ENCODE measurements around the gene HS6ST1. TPM values are rescaled to one million over a fixed set of nuclear protein-coding genes. Genes with fewer than 3 reads are reported as not detected.

The HS6ST1 gene
- total RNA-seq, 4 donors from 2014 or later = 44.6 to 63.3 (median 53.5) TPM

- intact Hi-C loops (cut with DNase I; ENCODE audit: low total_unique reads) (no loop called here), in situ Hi-C loops (cut with MboI; ENCODE audit: low sequenced_read_pairs in 4 of 4) (no loop called here)
- H3K4me3 ChIP-seq = no peak overlapping the region
- H3K36me3 ChIP-seq = peaks cover 0 to 7% of the 10 kb centered on the region in 2 donors
- H3K27me3 ChIP-seq = no peaks in the 10 kb centered on the region
- ATAC-seq (no peak), DNase-seq (no peak)
- peaks cover 13 to 14% of the 10 kb centered on the region in 2 donors for H3K4me1 ChIP-seq
- TF ChIP-seq CTCF (IDR thresholded peaks at IDR 0.05 in 4 of 5, conservative IDR thresholded peaks at IDR 0.05 in 1 of 5) = no peak
- no peak for TF ChIP-seq POLR2A (IDR thresholded peaks at IDR 0.05)
- H3K27ac ChIP-seq = no peak overlapping the region
- H3K9me3 ChIP-seq = no peaks in the 10 kb centered on the region
Measured at GRCh38 chr2:128276878-128277675, 41.6 kb downstream of the HS6ST1 start.

- ATAC-seq (no peak), DNase-seq (no peak)
- in situ Hi-C loops (cut with MboI; ENCODE audit: low sequenced_read_pairs in 4 of 4) (no loop called here), intact Hi-C loops (cut with DNase I; ENCODE audit: low total_unique reads) (no loop called here)
- TF ChIP-seq POLR2A (IDR thresholded peaks at IDR 0.05) (no peak), CTCF (IDR thresholded peaks at IDR 0.05 in 4 of 5, conservative IDR thresholded peaks at IDR 0.05 in 1 of 5) (no peak)
- Histone ChIP-seq H3K4me3 (no peak overlapping the region), H3K27ac (no peak overlapping the region), H3K27me3 (no peaks in the 10 kb centered on the region), H3K4me1 (no peaks in the 10 kb centered on the region), H3K36me3 (peaks cover 0 to 7% of the 10 kb centered on the region in 2 donors), H3K9me3 (no peaks in the 10 kb centered on the region)
Measured at GRCh38 chr2:128275498-128276045, 43.1 kb downstream of the HS6ST1 start.

- H3K4me3 ChIP-seq = no peak overlapping the region
- H3K36me3 ChIP-seq = peaks cover 0 to 7% of the 10 kb centered on the region in 2 donors
- TF ChIP-seq POLR2A (IDR thresholded peaks at IDR 0.05) = no peak
- TF ChIP-seq CTCF (IDR thresholded peaks at IDR 0.05 in 4 of 5, conservative IDR thresholded peaks at IDR 0.05 in 1 of 5) = no peak
- ATAC-seq = no peak
- no peaks in the 10 kb centered on the region for H3K27me3 ChIP-seq
- intact Hi-C loops (cut with DNase I; ENCODE audit: low total_unique reads) (no loop called here), in situ Hi-C loops (cut with MboI; ENCODE audit: low sequenced_read_pairs in 4 of 4) (no loop called here)
- H3K9me3 ChIP-seq = no peaks in the 10 kb centered on the region
- DNase-seq = no peak
- no peak overlapping the region for H3K27ac ChIP-seq
- no peaks in the 10 kb centered on the region for H3K4me1 ChIP-seq
Measured at GRCh38 chr2:128274218-128274617, 44.5 kb downstream of the HS6ST1 start.

- H3K4me1 ChIP-seq = no peaks in the 10 kb centered on the region
- no peak overlapping the region for H3K27ac ChIP-seq
- DNase-seq (no peak), ATAC-seq (no peak)
- no peaks in the 10 kb centered on the region for H3K27me3 ChIP-seq
- intact Hi-C loops (cut with DNase I; ENCODE audit: low total_unique reads) = no loop called here
- in situ Hi-C loops (cut with MboI; ENCODE audit: low sequenced_read_pairs in 4 of 4) = no loop called here
- H3K36me3 ChIP-seq = peaks cover 0 to 7% of the 10 kb centered on the region in 2 donors
- H3K4me3 ChIP-seq = no peak overlapping the region
- TF ChIP-seq CTCF (IDR thresholded peaks at IDR 0.05 in 4 of 5, conservative IDR thresholded peaks at IDR 0.05 in 1 of 5) = no peak
- no peak for TF ChIP-seq POLR2A (IDR thresholded peaks at IDR 0.05)
- no peaks in the 10 kb centered on the region for H3K9me3 ChIP-seq
Measured at GRCh38 chr2:128273469-128274081, 45.1 kb downstream of the HS6ST1 start.
